ENCODE data around the gene MYL5. TPM values are rescaled to one million over a fixed set of nuclear protein-coding genes. Genes with fewer than 3 reads are reported as not detected.

The MYL5 gene
- total and polyA plus RNA-seq, 11 donors = 1.4 to 12.9 (median 4.4) TPM

DNA sequence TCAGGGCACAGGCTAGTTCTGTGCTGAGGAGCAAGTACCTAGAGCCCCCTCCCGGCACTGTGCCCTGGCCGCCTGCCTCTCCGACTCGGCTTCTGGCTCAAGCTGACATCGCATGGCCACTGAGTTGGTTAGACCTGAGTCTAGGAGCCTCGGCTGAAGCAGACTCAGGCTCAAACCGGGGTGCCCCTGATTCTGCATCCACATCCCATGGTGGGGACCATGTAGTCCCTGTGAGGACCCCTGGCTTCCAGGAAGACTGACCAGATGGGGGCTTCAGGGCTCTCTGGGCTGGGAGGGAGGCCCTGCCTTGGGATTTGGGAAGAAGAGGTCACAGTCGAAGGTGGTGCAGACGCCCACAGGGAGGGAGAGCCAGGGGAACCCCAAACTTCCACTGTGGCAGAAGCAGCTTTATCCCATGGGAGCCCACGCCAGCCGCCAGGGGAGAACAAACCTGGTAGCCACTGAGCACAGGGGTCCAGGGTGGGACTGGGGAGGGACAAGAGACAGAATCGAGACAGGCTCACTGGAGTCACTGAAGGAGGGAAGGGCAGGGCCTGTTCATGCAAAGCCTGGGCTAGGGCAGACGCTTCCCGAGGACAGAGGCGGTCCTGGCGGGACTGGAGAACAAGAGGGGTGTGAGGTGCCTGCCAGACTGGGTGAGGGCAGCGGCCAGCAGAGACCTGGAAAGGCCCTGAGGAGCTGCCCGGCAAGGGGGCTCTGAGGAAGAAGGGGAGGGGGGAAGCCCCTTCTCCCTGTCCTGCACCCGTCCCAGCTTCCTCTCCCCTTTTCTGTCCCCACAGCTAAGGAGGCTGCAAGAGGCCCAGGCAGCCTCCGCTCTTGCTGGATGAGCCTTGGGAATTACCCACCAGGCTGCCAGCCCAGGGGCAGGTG is 47.9 kb upstream of the MYL5 start:
- Histone ChIP-seq H3K4me1 (no peaks in the 10 kb centered on the region), H3K27ac (no peak overlapping the region), H3K36me3 (no peaks in the 10 kb centered on the region), H3K9me3 (no peaks in the 10 kb centered on the region), H3K4me3 (no peak overlapping the region), H3K27me3 (peaks cover 0 to 25% (median 0%) of the 10 kb centered on the region in 9 donors)
- 71 to 80% (median 77%) methylated on average over 17 to 20 of the region's 20 CpGs for WGBS, 4 donors
- intact Hi-C loops (cut with DNase I) = no loop called here
- TF ChIP-seq POLR2A (IDR thresholded peaks at IDR 0.05) = no peak
- TF ChIP-seq, protein P1, sequence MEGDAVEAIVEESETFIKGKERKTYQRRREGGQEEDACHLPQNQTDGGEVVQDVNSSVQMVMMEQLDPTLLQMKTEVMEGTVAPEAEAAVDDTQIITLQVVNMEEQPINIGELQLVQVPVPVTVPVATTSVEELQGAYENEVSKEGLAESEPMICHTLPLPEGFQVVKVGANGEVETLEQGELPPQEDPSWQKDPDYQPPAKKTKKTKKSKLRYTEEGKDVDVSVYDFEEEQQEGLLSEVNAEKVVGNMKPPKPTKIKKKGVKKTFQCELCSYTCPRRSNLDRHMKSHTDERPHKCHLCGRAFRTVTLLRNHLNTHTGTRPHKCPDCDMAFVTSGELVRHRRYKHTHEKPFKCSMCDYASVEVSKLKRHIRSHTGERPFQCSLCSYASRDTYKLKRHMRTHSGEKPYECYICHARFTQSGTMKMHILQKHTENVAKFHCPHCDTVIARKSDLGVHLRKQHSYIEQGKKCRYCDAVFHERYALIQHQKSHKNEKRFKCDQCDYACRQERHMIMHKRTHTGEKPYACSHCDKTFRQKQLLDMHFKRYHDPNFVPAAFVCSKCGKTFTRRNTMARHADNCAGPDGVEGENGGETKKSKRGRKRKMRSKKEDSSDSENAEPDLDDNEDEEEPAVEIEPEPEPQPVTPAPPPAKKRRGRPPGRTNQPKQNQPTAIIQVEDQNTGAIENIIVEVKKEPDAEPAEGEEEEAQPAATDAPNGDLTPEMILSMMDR (IDR thresholded peaks at IDR 0.05) = no peak
- DNase-seq = no peak
- no peak for ATAC-seq

DNA sequence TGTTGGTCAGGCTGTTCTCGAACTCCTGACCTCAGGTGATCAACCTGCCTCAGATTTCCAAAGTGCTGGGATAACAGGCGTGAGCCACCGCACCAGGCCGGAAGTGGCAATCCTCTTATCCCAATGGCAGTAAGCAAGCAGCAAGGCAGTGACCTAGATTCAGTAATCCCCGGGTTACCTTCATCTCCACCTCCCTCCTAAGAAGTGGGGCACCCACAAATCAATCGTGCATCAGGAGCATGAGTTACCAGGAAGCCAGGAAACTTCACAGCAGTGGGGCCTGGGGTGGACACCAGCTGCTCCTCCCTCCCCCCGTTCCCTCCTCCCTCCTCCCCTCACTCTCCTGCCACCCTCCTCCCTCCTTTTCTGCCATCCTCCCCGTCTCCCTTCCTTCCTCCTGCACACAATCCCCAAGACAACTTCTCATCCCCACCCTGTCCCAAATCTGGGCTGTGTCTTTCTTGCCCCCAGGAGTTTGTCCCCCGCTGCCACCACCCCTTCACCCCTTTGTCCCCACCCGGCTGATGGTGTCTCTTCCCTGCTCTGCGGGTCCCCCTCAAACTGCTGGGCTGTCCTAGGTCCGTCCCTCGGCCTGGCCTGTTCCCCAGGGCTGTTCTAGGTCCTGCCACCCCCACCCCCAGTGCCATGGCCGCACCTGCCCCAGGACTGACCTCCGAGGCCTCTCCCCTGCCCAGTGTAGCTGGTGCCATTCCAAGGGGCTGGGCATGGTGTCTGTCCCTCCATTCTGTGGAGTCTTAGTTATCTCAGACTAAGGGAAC is 46.8 kb upstream of the MYL5 start:
- H3K4me3 ChIP-seq = no peak overlapping the region
- peaks cover 0 to 5% (median 0%) of the 10 kb centered on the region in 12 donors for H3K9me3 ChIP-seq
- no peak overlapping the region for H3K27ac ChIP-seq
- no peak for ATAC-seq
- DNase-seq = no peak
- H3K27me3 ChIP-seq = peaks cover 0 to 25% (median 0%) of the 10 kb centered on the region in 9 donors
- intact Hi-C loops (cut with DNase I) = no loop called here
- 73 to 79% (median 78%) methylated on average over 14 to 15 of the region's 15 CpGs for WGBS, 4 donors
- H3K4me1 ChIP-seq = no peaks in the 10 kb centered on the region
- TF ChIP-seq POLR2A (IDR thresholded peaks at IDR 0.05) = no peak
- TF ChIP-seq, protein P1 (IDR thresholded peaks at IDR 0.05) = no peak
- H3K36me3 ChIP-seq = no peaks in the 10 kb centered on the region

DNA sequence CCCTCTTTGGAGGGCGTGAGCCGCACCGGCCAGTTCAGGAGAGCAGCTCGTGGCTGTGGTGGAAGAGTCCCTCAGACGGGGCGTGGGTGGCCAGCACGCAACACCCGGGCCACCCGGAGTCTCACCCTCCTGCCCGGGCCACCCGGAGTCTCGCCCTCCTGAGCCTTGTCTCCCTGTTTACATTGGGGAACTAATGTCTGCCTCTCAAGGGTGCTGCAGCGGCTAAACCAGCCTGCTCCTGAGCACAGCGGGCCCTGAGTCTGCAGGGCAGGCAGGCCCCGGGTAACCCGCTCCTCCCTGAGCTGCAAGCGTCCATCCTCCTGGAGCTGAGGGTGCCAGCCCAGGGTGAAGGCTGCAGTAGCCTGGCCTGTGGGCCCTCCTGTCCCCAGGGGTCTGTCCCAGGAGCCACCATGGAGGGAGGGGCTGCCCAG is 46.0 kb upstream of the MYL5 start:
- WGBS, 4 donors = 88 to 94% (median 92%) methylated on average over 8 to 17 of the region's 17 CpGs
- Histone ChIP-seq H3K36me3 (no peaks in the 10 kb centered on the region), H3K27me3 (peaks cover 0 to 25% (median 0%) of the 10 kb centered on the region in 9 donors), H3K27ac (no peak overlapping the region), H3K9me3 (peaks cover 0 to 11% (median 0%) of the 10 kb centered on the region in 12 donors), H3K4me3 (no peak overlapping the region), H3K4me1 (no peaks in the 10 kb centered on the region)
- no peak for TF ChIP-seq POLR2A (IDR thresholded peaks at IDR 0.05)
- TF ChIP-seq, protein P1 (IDR thresholded peaks at IDR 0.05) = no peak
- ATAC-seq (no peak), DNase-seq (no peak)
- intact Hi-C loops (cut with DNase I) = no loop called here
